Naive thymus-derived CD8-positive, alpha-beta T cell (primary cell): Measurements from ENCODE around the gene ANKS1B. TPM values are rescaled to one million over a fixed set of nuclear protein-coding genes. Genes with fewer than 3 reads are reported as not detected.
"Not testable (repeated sequence)": the region's sequence is repeated elsewhere in the genome, so short reads cannot be mapped to it uniquely, and the experiment has no call there.

Source experiments
- ATAC-seq, 2 donors: fragments of 150-1000 bp; cut with Tn5 transposase in 1 of 2; sonication (Bioruptor Pico), chemical (Tn5 transposase) in 1 of 2; 1 replicate in 1 of 2; 2 replicates in 1 of 2; pipeline ENCODE4 v1.10.0; 2021; ENCODE audit warnings: mild to moderate bottlenecking in 2 of 2, moderate library complexity in 2 of 2
- POLR2A ChIA-PET: fragments of 350-600 bp; sonication (Branson Sonifier 250); formaldehyde crosslinking; loops from one replicate; lab custom pipeline; 2021; ENCODE audit warnings: antibody characterized with exemption; lab: Charles Lee
- DNase-seq, 10 donors: peaks; one replicate each; pipeline versions ENCODE4 v3.0.0 to v3.0.0-alpha.2; 2020 to 2022
- H3K27ac Mint-ChIP-seq, 10 donors: one replicate each; pipeline ENCODE4 v1.8.0; 2020 to 2022; ENCODE audit warnings: mild to moderate bottlenecking in 10 of 10, mixed read lengths in 10 of 10, moderate library complexity in 4 of 10, inconsistent platforms in 1 of 10
- H3K27me3 Mint-ChIP-seq, 5 donors: one replicate each; pipeline ENCODE4 v1.8.0; 2021 to 2022; ENCODE audit warnings: mixed read lengths in 5 of 5
- H3K36me3 Mint-ChIP-seq, 3 donors: one replicate each; pipeline ENCODE4 v1.8.0; 2020 to 2022; ENCODE audit warnings: mixed read lengths in 3 of 3, mild to moderate bottlenecking in 2 of 3, inconsistent platforms in 1 of 3
- H3K4me1 Mint-ChIP-seq, 4 donors: one replicate each; pipeline ENCODE4 v1.8.0; 2021 to 2022; ENCODE audit warnings: mixed read lengths in 4 of 4
- H3K4me3 Mint-ChIP-seq, 10 donors: one replicate each; pipeline ENCODE4 v1.8.0; 2020 to 2022; ENCODE audit warnings: mild to moderate bottlenecking in 10 of 10, mixed read lengths in 10 of 10, moderate library complexity in 6 of 10, inconsistent platforms in 1 of 10
- H3K9me3 Mint-ChIP-seq, 9 donors: one replicate each; pipeline ENCODE4 v1.8.0; 2020 to 2022; ENCODE audit warnings: mixed read lengths in 9 of 9, mild to moderate bottlenecking in 3 of 9, inconsistent platforms in 1 of 9, moderate library complexity in 1 of 9
- polyA plus RNA-seq, 3 donors: library from polyadenylated mRNA; unstranded; fragments of 300-500 nt; fragmentation: Illumina TruSeq; gene quantifications; one replicate each; pipeline ENCODE4 v1.2.3, GENCODE V29; 2021
- total RNA-seq, 8 experiments: library from RNA in 2 of 8; stranded (reverse) in 2 of 8; gene quantifications; one replicate each; pipeline ENCODE4 v1.2.3 and lab custom pipeline; 2021 to 2026

Gene ANKS1B
- total and polyA plus RNA-seq, 5 experiments from 2014 or later = not detected

DNA sequence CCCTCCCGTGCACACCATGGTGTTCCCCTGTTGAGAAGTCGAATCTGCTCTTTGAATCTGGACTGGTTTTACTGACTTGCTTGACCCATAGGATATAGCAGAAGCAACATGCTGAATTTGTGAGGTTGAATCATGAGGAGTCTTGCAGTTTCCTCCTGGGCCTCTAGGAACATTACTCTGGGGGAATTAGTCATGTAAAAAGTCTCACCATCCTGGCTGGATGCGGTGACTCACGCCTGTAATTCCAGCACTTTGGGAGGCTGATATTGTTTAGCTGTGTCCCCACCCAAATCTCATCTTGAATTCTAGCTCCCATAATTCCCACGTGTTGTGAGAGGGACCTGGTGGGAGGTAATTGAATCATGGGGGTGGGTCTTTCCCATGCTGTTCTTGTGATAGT, 1228.9 kb downstream of the ANKS1B start:
- H3K9me3 Mint-ChIP-seq, H3K36me3 Mint-ChIP-seq, ATAC-seq, H3K4me1 Mint-ChIP-seq, H3K27ac Mint-ChIP-seq, H3K27me3 Mint-ChIP-seq, DNase-seq: not testable (repeated sequence)
- H3K4me3 Mint-ChIP-seq = peak overlapping the region in 1 of 10 donors; percentile 20
- POLR2A ChIA-PET = interaction anchor here (0.7 kb wide), 1 partner anchor 25 kb away, joined by 6 read pairs; no protein-coding TSS in a partner anchor

GRCh38 chr12:98754095-98754494, 1230.6 kb downstream of the ANKS1B start:
- peaks cover 0 to 4% (median 0%) of the 10 kb centered on the region in 3 donors for H3K36me3 Mint-ChIP-seq
- peaks cover 0 to 1% (median 0%) of the 10 kb centered on the region in 4 donors for H3K4me1 Mint-ChIP-seq
- POLR2A ChIA-PET = no interaction called here
- DNase-seq = no peak
- H3K27me3 Mint-ChIP-seq = peaks cover 5 to 21% (median 15%) of the 10 kb centered on the region in 5 donors
- H3K9me3 Mint-ChIP-seq = no peaks in the 10 kb centered on the region
- no peak overlapping the region for H3K27ac Mint-ChIP-seq
- H3K4me3 Mint-ChIP-seq = no peak overlapping the region
- ATAC-seq = no peak

- ATAC-seq (no peak), DNase-seq (no peak)
- H3K36me3 Mint-ChIP-seq = peaks cover 0 to 4% (median 0%) of the 10 kb centered on the region in 3 donors
- no peak overlapping the region for H3K4me3 Mint-ChIP-seq
- H3K9me3 Mint-ChIP-seq = no peaks in the 10 kb centered on the region
- POLR2A ChIA-PET = no interaction called here
- H3K27me3 Mint-ChIP-seq = peaks cover 8 to 29% (median 25%) of the 10 kb centered on the region in 5 donors
- peaks cover 0 to 1% (median 0%) of the 10 kb centered on the region in 4 donors for H3K4me1 Mint-ChIP-seq
- no peak overlapping the region for H3K27ac Mint-ChIP-seq
Measured at GRCh38 chr12:98752726-98753125, 1232.0 kb downstream of the ANKS1B start.

GRCh38 chr12:98751580-98752115, 1233.1 kb downstream of the ANKS1B start:
- POLR2A ChIA-PET = no interaction called here
- H3K9me3 Mint-ChIP-seq = no peaks in the 10 kb centered on the region
- DNase-seq = no peak

DNA sequence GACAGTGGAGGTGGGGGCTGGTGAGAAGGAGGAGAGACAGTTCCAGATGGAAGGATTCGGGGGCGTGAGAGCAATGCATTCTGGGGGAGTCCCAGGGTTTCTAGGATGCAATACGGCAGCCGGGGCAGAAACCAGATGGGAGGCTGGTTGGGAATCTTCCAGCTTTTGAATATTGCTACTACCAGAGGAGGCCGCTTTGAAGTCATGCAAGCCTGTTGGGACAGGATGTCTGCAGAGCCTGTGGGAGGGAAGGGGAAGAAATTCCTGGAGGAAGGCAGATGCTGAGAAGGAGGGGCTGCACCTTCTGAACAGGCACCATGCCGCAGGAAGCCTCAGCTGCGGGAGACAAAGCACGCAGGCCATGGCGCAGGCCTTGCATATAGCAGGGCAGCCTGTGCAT, 1234.2 kb downstream of the ANKS1B start:
- no peak for DNase-seq
- POLR2A ChIA-PET = no interaction called here
- Mint-ChIP-seq H3K27me3 (peaks cover 23 to 46% (median 42%) of the 10 kb centered on the region in 5 donors), H3K4me3 (no peak overlapping the region), H3K27ac (no peak overlapping the region), H3K9me3 (no peaks in the 10 kb centered on the region), H3K4me1 (peaks cover 7 to 9% (median 8%) of the 10 kb centered on the region in 4 donors), H3K36me3 (no peaks in the 10 kb centered on the region)
- ATAC-seq = no peak

More at GRCh38 chr12:98751580-98752115, 1233.1 kb downstream of the ANKS1B start:
- Mint-ChIP-seq H3K27ac (no peak overlapping the region), H3K27me3 (peaks cover 18 to 40% (median 36%) of the 10 kb centered on the region in 5 donors), H3K4me3 (no peak overlapping the region), H3K4me1 (peaks cover 0 to 4% (median under 1%) of the 10 kb centered on the region in 4 donors), H3K36me3 (no peaks in the 10 kb centered on the region)
- ATAC-seq = no peak

DNA sequence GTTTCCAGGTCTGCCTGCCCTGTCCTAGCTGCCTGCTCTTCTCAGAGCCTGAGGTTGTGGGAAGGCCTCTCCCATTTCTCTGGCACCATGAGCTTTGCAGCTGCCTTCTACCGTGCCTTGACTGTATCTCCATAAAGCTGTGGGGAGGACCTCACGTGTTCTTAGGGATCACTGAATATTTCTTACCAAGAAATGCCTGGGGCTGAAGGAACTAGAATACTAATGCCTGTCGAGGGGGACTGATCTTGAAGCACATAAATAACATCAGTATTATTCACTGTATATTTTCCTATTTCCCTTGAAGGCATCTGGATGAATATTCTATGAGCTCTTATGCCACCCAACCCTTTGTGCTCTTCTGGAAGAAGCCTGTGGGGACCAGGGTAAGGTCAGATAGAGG, 1236.3 kb downstream of the ANKS1B start:
- Mint-ChIP-seq H3K27me3 (peaks cover 20 to 46% (median 44%) of the 10 kb centered on the region in 5 donors), H3K27ac (no peak overlapping the region), H3K4me1 (peaks cover 7 to 9% (median 8%) of the 10 kb centered on the region in 4 donors), H3K9me3 (no peaks in the 10 kb centered on the region), H3K4me3 (no peak overlapping the region), H3K36me3 (no peaks in the 10 kb centered on the region)
- POLR2A ChIA-PET = no interaction called here
- DNase-seq (no peak), ATAC-seq (no peak)

GRCh38 chr12:98745578-98746391, 1239.0 kb downstream of the ANKS1B start:
- Mint-ChIP-seq H3K9me3 (peaks cover 0 to 1% (median 0%) of the 10 kb centered on the region in 9 donors), H3K36me3 (no peaks in the 10 kb centered on the region), H3K27me3 (peaks cover 18 to 61% (median 45%) of the 10 kb centered on the region in 5 donors), H3K4me1 (peaks cover 7 to 9% (median 8%) of the 10 kb centered on the region in 4 donors), H3K27ac (no peak overlapping the region), H3K4me3 (peak overlapping the region; percentile 57 to 87 (median 74))
- ATAC-seq = peak in 1 of 2 donors; percentile 30
- DNase-seq = no peak
- POLR2A ChIA-PET = no interaction called here

- POLR2A ChIA-PET = no interaction called here
- Mint-ChIP-seq H3K9me3 (peaks cover 0 to 1% (median 0%) of the 10 kb centered on the region in 9 donors), H3K36me3 (no peaks in the 10 kb centered on the region), H3K4me3 (peak overlapping the region in 4 of 10 donors; percentile 44 to 74 (median 58)), H3K4me1 (peaks cover 7 to 9% (median 8%) of the 10 kb centered on the region in 4 donors), H3K27me3 (peaks cover 18 to 54% (median 37%) of the 10 kb centered on the region in 5 donors), H3K27ac (no peak overlapping the region)
- DNase-seq = no peak
- no peak for ATAC-seq
Measured at GRCh38 chr12:98744680-98745079, 1240.1 kb downstream of the ANKS1B start.

DNA sequence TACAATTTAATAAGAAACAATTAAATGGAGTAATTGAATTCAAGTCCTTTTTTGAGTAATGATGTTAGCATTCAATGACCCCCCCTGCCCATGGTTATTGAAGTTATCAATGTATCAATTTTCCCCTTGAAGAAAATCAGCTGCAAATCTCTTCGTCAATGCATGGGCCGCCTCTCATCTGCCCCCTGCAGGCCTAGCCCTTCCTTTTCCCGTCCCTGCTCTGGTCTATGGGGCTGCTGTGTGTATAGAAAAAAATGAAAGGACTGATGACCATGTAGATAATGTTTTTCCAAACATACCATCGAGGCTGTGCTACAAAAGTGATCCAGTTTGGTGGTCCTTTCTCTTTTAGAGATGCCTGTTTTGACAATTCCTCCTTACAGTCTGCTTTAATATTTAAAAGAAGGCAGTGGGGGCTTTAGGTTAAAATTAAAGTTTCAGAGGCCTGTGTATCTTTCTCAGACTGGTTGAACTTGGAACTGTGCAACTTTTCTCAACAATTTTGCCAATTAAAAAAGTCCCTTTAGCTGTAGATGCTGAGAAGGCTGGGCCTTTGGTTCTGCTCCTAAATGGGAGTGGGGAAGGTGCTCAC, 1241.3 kb downstream of the ANKS1B start:
- no peak overlapping the region for H3K4me3 Mint-ChIP-seq
- H3K27me3 Mint-ChIP-seq = peaks cover 17 to 44% (median 30%) of the 10 kb centered on the region in 5 donors
- POLR2A ChIA-PET = no interaction called here
- no peaks in the 10 kb centered on the region for H3K36me3 Mint-ChIP-seq
- DNase-seq = no peak
- peaks cover 0 to 1% (median 0%) of the 10 kb centered on the region in 9 donors for H3K9me3 Mint-ChIP-seq
- no peak for ATAC-seq
- H3K4me1 Mint-ChIP-seq = peaks cover 7 to 8% (median 7%) of the 10 kb centered on the region in 4 donors
- H3K27ac Mint-ChIP-seq = no peak overlapping the region

- DNase-seq = no peak
Measured at GRCh38 chr12:98741556-98742265, 1243.0 kb downstream of the ANKS1B start.

GRCh38 chr12:98741196-98741555, 1243.6 kb downstream of the ANKS1B start:
- POLR2A ChIA-PET = no interaction called here
- ATAC-seq (no peak), DNase-seq (no peak)
- Mint-ChIP-seq H3K4me1 (peaks cover 2 to 4% (median 3%) of the 10 kb centered on the region in 4 donors), H3K27ac (no peak overlapping the region), H3K9me3 (peaks cover 0 to 1% (median 0%) of the 10 kb centered on the region in 9 donors), H3K4me3 (no peak overlapping the region), H3K36me3 (peaks cover 0 to under 1% (median 0%) of the 10 kb centered on the region in 3 donors), H3K27me3 (peaks cover under 1 to 21% (median 9%) of the 10 kb centered on the region in 5 donors)

More at GRCh38 chr12:98741556-98742265, 1243.0 kb downstream of the ANKS1B start:
- POLR2A ChIA-PET = no interaction called here
- Mint-ChIP-seq H3K27ac (no peak overlapping the region), H3K9me3 (peaks cover 0 to 1% (median 0%) of the 10 kb centered on the region in 9 donors), H3K4me3 (no peak overlapping the region), H3K4me1 (peaks cover 7 to 8% (median 7%) of the 10 kb centered on the region in 4 donors), H3K36me3 (no peaks in the 10 kb centered on the region), H3K27me3 (peaks cover 6 to 26% (median 15%) of the 10 kb centered on the region in 5 donors)
- ATAC-seq = no peak

GRCh38 chr12:98740751-98741150, 1244.0 kb downstream of the ANKS1B start:
- ATAC-seq (no peak), DNase-seq (no peak)
- Mint-ChIP-seq H3K9me3 (peaks cover 0 to 1% (median 0%) of the 10 kb centered on the region in 9 donors), H3K4me1 (peaks cover 0 to 2% (median 0%) of the 10 kb centered on the region in 4 donors), H3K4me3 (no peak overlapping the region), H3K27ac (no peak overlapping the region), H3K27me3 (peaks cover 0 to 17% (median 6%) of the 10 kb centered on the region in 5 donors), H3K36me3 (peaks cover 0 to 5% (median 0%) of the 10 kb centered on the region in 3 donors)
- POLR2A ChIA-PET = no interaction called here
